T-cell (primary cell): ENCODE results near the gene PPP1CB. TPM values are rescaled to one million over a fixed set of nuclear protein-coding genes. Genes with fewer than 3 reads are reported as not detected.

Experiments
- ATAC-seq, 4 experiments: fragments of 200-7000 bp in 3 of 4; fragments of 150-1000 bp in 1 of 4; cut with Tn5 transposase; replicated peaks in 1 of 4; 1 replicate in 3 of 4; 2 replicates in 1 of 4; pipeline ENCODE4 v1.10.0; 2021; ENCODE audit warnings: moderate library complexity in 3 of 4, mild to moderate bottlenecking in 2 of 4, moderate number of reproducible peaks in 1 of 4
- CTCF ChIA-PET, 2 donors: fragments of 300-600 bp; sonication (Branson Sonifier 250); formaldehyde crosslinking; loops; one replicate each; lab custom pipeline; 2022; ENCODE audit warnings: antibody characterized with exemption in 2 of 2; lab: Charles Lee
- POLR2A ChIA-PET, 2 donors: fragments of 300-600 bp; sonication (Branson Sonifier 250); formaldehyde crosslinking; loops; one replicate each; lab custom pipeline; 2022; ENCODE audit warnings: antibody characterized with exemption in 2 of 2; lab: Charles Lee
- DNase-seq, 35 experiments: peaks; one replicate each; pipeline versions ENCODE4 v3.0.0 to v3.0.0-alpha.2; 2013 to 2023
- H3K27ac ChIP-seq: one replicate; pipeline ENCODE4 v1.5.1; 2013; ENCODE audit warnings: low read length
- H3K27me3 ChIP-seq, 2 experiments: replicated peaks in 1 of 2; 1 replicate in 1 of 2; 2 replicates in 1 of 2; pipeline versions ENCODE4 v1.6.1 to v1.7.0; 2013; ENCODE audit warnings: low read length in 1 of 2, mixed read lengths in 1 of 2; ENCODE audit not compliant: control insufficient read depth in 2 of 2, insufficient read depth in 2 of 2; ENCODE audit errors: extremely low read depth in 1 of 2
- H3K36me3 ChIP-seq, 2 donors: 1 replicate in 1 of 2; 2 replicates in 1 of 2; pipeline versions ENCODE4 v1.6.1 to v1.7.0; 2013; ENCODE audit warnings: low read length in 1 of 2; ENCODE audit not compliant: control insufficient read depth in 2 of 2, insufficient read depth in 1 of 2; ENCODE audit errors: extremely low read depth in 1 of 2
- H3K4me1 ChIP-seq, 2 experiments: 1 replicate in 1 of 2; 2 replicates in 1 of 2; pipeline versions ENCODE4 v1.6.1 to v1.7.0; 2013; ENCODE audit warnings: low read length in 2 of 2, mixed read lengths in 1 of 2; ENCODE audit not compliant: insufficient read depth in 2 of 2, control insufficient read depth in 1 of 2; ENCODE audit errors: extremely low read depth in 1 of 2
- H3K4me3 ChIP-seq, 2 donors: 1 replicate in 1 of 2; 2 replicates in 1 of 2; pipeline versions ENCODE4 v1.5.1 to v1.7.0; 2013; ENCODE audit warnings: mild to moderate bottlenecking in 2 of 2, low read length in 1 of 2, moderate library complexity in 1 of 2; ENCODE audit not compliant: control insufficient read depth in 1 of 2; ENCODE audit errors: extremely low read depth in 1 of 2
- H3K9me3 ChIP-seq: 2 replicates; pipeline ENCODE4 v1.7.0; 2013
- H3K27ac Mint-ChIP-seq, 2 donors: one replicate each; pipeline ENCODE4 v1.8.0; 2020 to 2021; ENCODE audit warnings: mild to moderate bottlenecking in 2 of 2, mixed read lengths in 2 of 2
- H3K27me3 Mint-ChIP-seq, 2 donors: one replicate each; pipeline ENCODE4 v1.8.0; 2021 to 2022; ENCODE audit warnings: mixed read lengths in 2 of 2
- H3K36me3 Mint-ChIP-seq: one replicate; pipeline ENCODE4 v1.8.0; 2021; ENCODE audit warnings: mixed read lengths
- H3K4me1 Mint-ChIP-seq, 3 donors: one replicate each; pipeline ENCODE4 v1.8.0; 2020 to 2022; ENCODE audit warnings: mixed read lengths in 3 of 3, mild to moderate bottlenecking in 1 of 3
- H3K4me3 Mint-ChIP-seq, 3 donors: one replicate each; pipeline ENCODE4 v1.8.0; 2020 to 2022; ENCODE audit warnings: mild to moderate bottlenecking in 3 of 3, mixed read lengths in 3 of 3, moderate library complexity in 3 of 3
- H3K9me3 Mint-ChIP-seq, 3 donors: one replicate each; pipeline ENCODE4 v1.8.0; 2020 to 2022; ENCODE audit warnings: mixed read lengths in 3 of 3
- WGBS: methylation state at CpG from one replicate; pipeline ENCODE4 v1.1.5; 2013; ENCODE audit warnings: missing lambda C conversion rate; ENCODE audit not compliant: insufficient coverage; 5-methylcytosine and 5-hydroxymethylcytosine counted together
- total RNA-seq, 35 experiments: library from RNA in 6 of 35; stranded (reverse) in 6 of 35; fragments of 120-200 nt in 1 of 35; gene quantifications; one replicate each; pipeline versions ENCODE4 v1.2.1 to v1.2.4 and lab custom pipeline; 2013 to 2026

PPP1CB gene
- total RNA-seq (100 to 1,000 TPM; 182 to 233 (median 190) TPM), total RNA-seq (lab: John Stamatoyannopoulos, UW) (161 to 741 (median 302) reads per million in 29 experiments)
- total RNA-seq (2013), result 126 TPM

- WGBS, result under 1% methylated on average over 80 of the region's 81 CpGs
- peak within 1 kb of the TSS; percentile 95 to 97 for H3K27ac Mint-ChIP-seq
- DNase-seq (peak; percentile 92 to 99 (median 97)), ATAC-seq (peak; percentile 86 to 90 (median 88))
- H3K36me3 Mint-ChIP-seq, result no peaks in the 10 kb centered on the region
- Histone ChIP-seq H3K4me1 (peaks cover 34 to 36% of the 10 kb centered on the region in 2 experiments), H3K4me3 (peak within 1 kb of the TSS; percentile 83 to 98), H3K36me3 (peaks cover 0 to 2% of the 10 kb centered on the region in 2 donors), H3K27ac (peak within 1 kb of the TSS; percentile 97), H3K9me3 (no peaks in the 10 kb centered on the region), H3K27me3 (no peaks in the 10 kb centered on the region)
- H3K4me1 Mint-ChIP-seq, result peaks cover 61 to 70% (median 65%) of the 10 kb centered on the region in 3 donors
- H3K9me3 Mint-ChIP-seq, result no peaks in the 10 kb centered on the region
- ChIA-PET POLR2A (interaction anchor here (0.5 to 2.7 kb wide), 15 partner anchors 10 to 831 kb away, joined by 3 to 16 read pairs (median 5); no protein-coding TSS in a partner anchor), CTCF (interaction anchor here (0.5 to 7.0 kb wide), 9 partner anchors 50 to 184 kb away, joined by 3 to 45 read pairs (median 3); partner anchors contain the start of genes TRMT61B (in 1 of the 2) and WDR43 (in 1 of the 2))
- H3K27me3 Mint-ChIP-seq, result no peaks in the 10 kb centered on the region
- H3K4me3 Mint-ChIP-seq, result peak within 1 kb of the TSS; percentile 94 to 97 (median 95)
These were observed at the start of gene PPP1CB for GRCh38 chr2:28751252-28751955. TSS of gene PPP1CB (plus strand) at chr2:28751830. CDS start at chr2:28752125, 295 bp downstream.

- no peak overlapping the region for H3K4me3 Mint-ChIP-seq
- no peaks in the 10 kb centered on the region for H3K36me3 ChIP-seq
- no peaks in the 10 kb centered on the region for H3K4me1 ChIP-seq
- H3K4me1 Mint-ChIP-seq, result peaks cover 0 to 4% (median 0%) of the 10 kb centered on the region in 3 donors
- H3K27me3 Mint-ChIP-seq, result no peaks in the 10 kb centered on the region
- H3K4me3 ChIP-seq, result no peak overlapping the region
- ChIA-PET POLR2A (no interaction called here), CTCF (no interaction called here)
- WGBS, result 95% methylated on average over 3 of the region's 3 CpGs
- H3K27me3 ChIP-seq, result no peaks in the 10 kb centered on the region
- ATAC-seq (no peak), DNase-seq (no peak)
- no peaks in the 10 kb centered on the region for H3K9me3 ChIP-seq
- H3K27ac Mint-ChIP-seq, result no peak overlapping the region
- H3K9me3 Mint-ChIP-seq, result peaks cover 10 to 19% (median 15%) of the 10 kb centered on the region in 3 donors
- H3K27ac ChIP-seq, result no peak overlapping the region
- H3K36me3 Mint-ChIP-seq, result no peaks in the 10 kb centered on the region
These were observed 49.2 kb upstream of the PPP1CB start for GRCh38 chr2:28702415-28702861.

DNA sequence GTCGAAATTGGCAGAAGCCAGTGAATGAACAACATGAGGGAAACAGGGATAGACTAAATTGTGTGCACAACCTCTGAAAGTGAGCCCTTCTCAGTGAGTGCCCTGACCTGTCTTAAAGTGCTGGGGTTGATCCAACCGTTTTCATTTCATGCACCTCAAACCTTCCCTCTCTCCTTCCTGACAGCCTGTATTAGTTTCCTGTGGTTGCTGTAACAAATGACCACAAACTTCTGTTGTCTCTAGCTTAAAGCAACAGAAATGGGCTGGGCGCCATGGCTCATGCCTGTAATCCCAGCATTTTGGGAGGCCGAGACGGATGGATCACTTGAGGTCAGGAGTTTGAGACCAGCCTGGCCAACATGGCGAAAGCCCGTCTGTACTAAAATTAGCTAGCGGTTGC lies 48.8 kb upstream of the PPP1CB start:
- H3K27me3 Mint-ChIP-seq, result no peaks in the 10 kb centered on the region
- ChIA-PET CTCF (no interaction called here), POLR2A (no interaction called here)
- H3K27ac Mint-ChIP-seq, result no peak overlapping the region
- ATAC-seq (no peak), DNase-seq (no peak)
- 97% methylated on average over 5 of the region's 8 CpGs for WGBS
- Histone ChIP-seq H3K27me3 (no peaks in the 10 kb centered on the region), H3K36me3 (no peaks in the 10 kb centered on the region), H3K9me3 (no peaks in the 10 kb centered on the region), H3K4me1 (no peaks in the 10 kb centered on the region), H3K4me3 (no peak overlapping the region), H3K27ac (no peak overlapping the region)
- H3K9me3 Mint-ChIP-seq, result peaks cover 10 to 19% (median 15%) of the 10 kb centered on the region in 3 donors
- no peak overlapping the region for H3K4me3 Mint-ChIP-seq
- H3K36me3 Mint-ChIP-seq, result no peaks in the 10 kb centered on the region
- H3K4me1 Mint-ChIP-seq, result peaks cover 0 to 4% (median 0%) of the 10 kb centered on the region in 3 donors

GRCh38 chr2:28704621-28705020 lies 47.0 kb upstream of the PPP1CB start:
- no peaks in the 10 kb centered on the region for H3K27me3 Mint-ChIP-seq
- CTCF ChIA-PET, result no interaction called here
- H3K4me3 Mint-ChIP-seq, result no peak overlapping the region
- Histone ChIP-seq H3K4me1 (no peaks in the 10 kb centered on the region), H3K9me3 (no peaks in the 10 kb centered on the region), H3K27ac (no peak overlapping the region), H3K36me3 (no peaks in the 10 kb centered on the region), H3K27me3 (no peaks in the 10 kb centered on the region), H3K4me3 (no peak overlapping the region)
- no peaks in the 10 kb centered on the region for H3K36me3 Mint-ChIP-seq
- DNase-seq (no peak), ATAC-seq (no peak)
- peaks cover 10 to 19% (median 15%) of the 10 kb centered on the region in 3 donors for H3K9me3 Mint-ChIP-seq
- peaks cover 0 to 4% (median 0%) of the 10 kb centered on the region in 3 donors for H3K4me1 Mint-ChIP-seq
- no CpG with 5 or more reads among the region's 4 CpGs for WGBS
- POLR2A ChIA-PET, result no interaction called here
- no peak overlapping the region for H3K27ac Mint-ChIP-seq

DNA sequence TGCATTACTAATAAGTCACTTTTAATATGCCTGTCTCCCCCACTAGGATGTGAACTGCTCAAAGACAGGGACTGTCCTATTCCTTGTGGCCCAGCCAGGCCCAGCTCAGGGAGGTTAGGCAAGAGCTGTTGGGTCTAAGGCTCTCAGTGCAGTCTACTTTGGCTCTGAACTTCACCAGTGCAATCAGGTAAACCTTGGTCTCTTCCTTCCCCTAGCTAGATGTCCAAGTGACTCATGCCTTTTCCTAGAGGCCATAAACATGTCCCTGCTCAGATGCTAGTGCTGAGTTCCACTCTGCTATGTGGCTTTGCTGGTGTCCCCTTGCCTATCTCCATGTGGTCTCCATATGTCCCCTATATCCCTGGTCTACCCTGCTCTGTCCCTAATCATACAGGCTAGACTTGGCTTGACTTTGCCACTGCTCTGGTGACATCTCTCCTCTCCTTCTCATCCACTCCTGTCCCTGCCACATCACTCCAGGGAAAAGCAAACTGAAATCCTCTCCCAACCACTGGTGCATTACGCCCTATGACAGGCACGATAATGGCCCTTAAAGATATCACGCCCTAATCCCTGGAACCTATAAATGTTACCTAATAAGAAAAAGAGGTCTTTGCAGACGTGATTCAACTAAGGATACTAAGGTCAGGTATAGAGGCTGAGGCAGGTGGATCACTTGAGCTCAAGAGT lies 45.7 kb upstream of the PPP1CB start:
- Histone ChIP-seq H3K4me3 (no peak overlapping the region), H3K27ac (no peak overlapping the region), H3K36me3 (no peaks in the 10 kb centered on the region), H3K9me3 (no peaks in the 10 kb centered on the region), H3K27me3 (no peaks in the 10 kb centered on the region), H3K4me1 (no peaks in the 10 kb centered on the region)
- Mint-ChIP-seq H3K4me3 (no peak overlapping the region), H3K27ac (no peak overlapping the region), H3K9me3 (peaks cover 10 to 19% (median 15%) of the 10 kb centered on the region in 3 donors), H3K4me1 (peaks cover 0 to 4% (median 0%) of the 10 kb centered on the region in 3 donors), H3K36me3 (no peaks in the 10 kb centered on the region), H3K27me3 (no peaks in the 10 kb centered on the region)
- no peak for ATAC-seq
- ChIA-PET POLR2A (no interaction called here), CTCF (interaction anchor here in 1 of 2 donors (0.6 kb wide), 1 partner anchor 26 kb away, joined by 14 read pairs; no protein-coding TSS in a partner anchor)
- WGBS, result no CpG with 5 or more reads among the region's 4 CpGs
- no peak for DNase-seq

- Histone ChIP-seq H3K4me3 (no peak overlapping the region), H3K27me3 (no peaks in the 10 kb centered on the region), H3K4me1 (no peaks in the 10 kb centered on the region), H3K9me3 (no peaks in the 10 kb centered on the region), H3K36me3 (no peaks in the 10 kb centered on the region), H3K27ac (no peak overlapping the region)
- Mint-ChIP-seq H3K4me3 (no peak overlapping the region), H3K36me3 (no peaks in the 10 kb centered on the region), H3K9me3 (peaks cover 10 to 15% (median 15%) of the 10 kb centered on the region in 3 donors), H3K4me1 (peaks cover 0 to 2% (median 0%) of the 10 kb centered on the region in 3 donors), H3K27ac (no peak overlapping the region), H3K27me3 (no peaks in the 10 kb centered on the region)
- DNase-seq, result no peak
- POLR2A ChIA-PET, result no interaction called here
- 100% methylated on average over 1 of the region's 1 CpG for WGBS
- CTCF ChIA-PET, result no interaction called here
- ATAC-seq, result no peak
These were observed 44.0 kb upstream of the PPP1CB start for GRCh38 chr2:28707592-28707991.
